Astrocyte of the cerebellum (primary cell): Measurements from ENCODE around the gene TBC1D17.
"Not testable (repeated sequence)": the region's sequence is repeated elsewhere in the genome, so short reads cannot be mapped to it uniquely, and the experiment has no call there.

Experiments used
- DNase-seq: peaks from one replicate; pipeline ENCODE4 v3.0.0-alpha.2; 2011; ENCODE audit warnings: low read depth
- H3K4me3 ChIP-seq: 2 replicates; pipeline ENCODE4 v1.5.1; 2011; ENCODE audit warnings: mild to moderate bottlenecking, low read depth, low read length, moderate library complexity
- in situ Hi-C: cut with HindIII; loops from 2 replicates; pipeline ENCODE4 v1.10.0; 2017; ENCODE audit warnings: low sequenced_read_pairs
- TF ChIP-seq, protein P1 (sequence below): IDR thresholded peaks from 2 replicates; pipeline ENCODE4 v1.5.1; 2012; ENCODE audit warnings: low read length, low read depth, moderate library complexity, mild to moderate bottlenecking; ENCODE audit errors: missing control alignments

TBC1D17 gene

DNA sequence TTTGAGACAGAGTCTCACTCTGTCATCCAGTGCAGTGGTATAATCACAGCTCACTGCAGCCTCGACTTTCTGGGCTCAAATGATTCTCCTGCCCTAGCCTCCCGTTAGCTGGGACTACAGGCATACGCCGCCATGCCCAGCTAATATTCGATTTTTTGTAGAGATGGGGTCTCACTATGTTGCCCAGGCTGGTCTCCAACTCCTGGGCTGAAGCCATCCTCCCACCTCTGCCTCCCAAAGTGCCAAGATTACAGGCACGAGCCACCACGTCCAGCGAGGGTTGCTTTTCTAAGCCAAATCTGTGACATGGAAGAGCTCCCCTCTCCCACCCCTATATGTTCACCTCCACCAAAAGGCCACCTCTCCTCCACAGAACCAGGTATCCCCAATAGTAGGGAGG lies 40.6 kb downstream of the TBC1D17 start:
- TF ChIP-seq, protein P1, sequence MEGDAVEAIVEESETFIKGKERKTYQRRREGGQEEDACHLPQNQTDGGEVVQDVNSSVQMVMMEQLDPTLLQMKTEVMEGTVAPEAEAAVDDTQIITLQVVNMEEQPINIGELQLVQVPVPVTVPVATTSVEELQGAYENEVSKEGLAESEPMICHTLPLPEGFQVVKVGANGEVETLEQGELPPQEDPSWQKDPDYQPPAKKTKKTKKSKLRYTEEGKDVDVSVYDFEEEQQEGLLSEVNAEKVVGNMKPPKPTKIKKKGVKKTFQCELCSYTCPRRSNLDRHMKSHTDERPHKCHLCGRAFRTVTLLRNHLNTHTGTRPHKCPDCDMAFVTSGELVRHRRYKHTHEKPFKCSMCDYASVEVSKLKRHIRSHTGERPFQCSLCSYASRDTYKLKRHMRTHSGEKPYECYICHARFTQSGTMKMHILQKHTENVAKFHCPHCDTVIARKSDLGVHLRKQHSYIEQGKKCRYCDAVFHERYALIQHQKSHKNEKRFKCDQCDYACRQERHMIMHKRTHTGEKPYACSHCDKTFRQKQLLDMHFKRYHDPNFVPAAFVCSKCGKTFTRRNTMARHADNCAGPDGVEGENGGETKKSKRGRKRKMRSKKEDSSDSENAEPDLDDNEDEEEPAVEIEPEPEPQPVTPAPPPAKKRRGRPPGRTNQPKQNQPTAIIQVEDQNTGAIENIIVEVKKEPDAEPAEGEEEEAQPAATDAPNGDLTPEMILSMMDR: no peak
- DNase-seq: no peak
- no peak overlapping the region for H3K4me3 ChIP-seq
- in situ Hi-C loops: no loop called here

DNA sequence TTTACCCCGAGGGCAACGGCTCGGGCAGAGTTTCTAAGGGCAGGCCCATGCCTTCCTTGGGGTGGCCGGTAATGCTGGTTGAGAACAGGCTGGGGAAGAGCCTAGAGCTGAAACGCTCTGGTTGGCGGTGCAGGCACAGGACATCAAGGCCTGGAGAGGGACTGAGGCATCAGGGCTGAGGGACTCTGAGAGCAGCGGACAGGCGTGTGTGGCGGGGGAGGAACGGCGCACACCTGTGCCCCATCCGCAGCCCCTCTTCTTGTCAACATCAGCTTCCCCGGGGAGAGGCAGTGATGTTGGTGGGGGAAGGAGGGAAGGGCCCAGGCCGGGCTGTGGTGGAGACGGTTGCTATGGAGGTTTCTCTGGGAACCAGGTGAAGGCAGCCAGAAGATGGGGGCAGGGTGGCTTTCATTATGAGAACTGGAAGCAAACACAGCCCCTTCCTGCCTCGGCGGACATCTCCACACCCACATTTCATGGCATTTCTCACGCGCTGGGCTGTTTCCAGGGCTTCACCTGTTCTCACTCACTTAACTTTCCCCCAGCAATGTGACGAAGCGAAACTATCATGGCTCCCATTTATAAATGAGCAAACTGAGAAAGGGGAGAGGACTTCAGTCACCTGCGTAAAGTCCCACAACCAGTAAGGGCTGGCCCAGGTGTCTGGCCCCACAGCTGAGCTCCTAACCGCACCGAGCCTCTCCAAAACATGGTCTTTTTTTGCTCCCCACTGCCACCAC lies 43.3 kb downstream of the TBC1D17 start:
- in situ Hi-C loops: no loop called here
- no peak overlapping the region for H3K4me3 ChIP-seq
- DNase-seq: no peak
- TF ChIP-seq, protein P1: no peak

DNA sequence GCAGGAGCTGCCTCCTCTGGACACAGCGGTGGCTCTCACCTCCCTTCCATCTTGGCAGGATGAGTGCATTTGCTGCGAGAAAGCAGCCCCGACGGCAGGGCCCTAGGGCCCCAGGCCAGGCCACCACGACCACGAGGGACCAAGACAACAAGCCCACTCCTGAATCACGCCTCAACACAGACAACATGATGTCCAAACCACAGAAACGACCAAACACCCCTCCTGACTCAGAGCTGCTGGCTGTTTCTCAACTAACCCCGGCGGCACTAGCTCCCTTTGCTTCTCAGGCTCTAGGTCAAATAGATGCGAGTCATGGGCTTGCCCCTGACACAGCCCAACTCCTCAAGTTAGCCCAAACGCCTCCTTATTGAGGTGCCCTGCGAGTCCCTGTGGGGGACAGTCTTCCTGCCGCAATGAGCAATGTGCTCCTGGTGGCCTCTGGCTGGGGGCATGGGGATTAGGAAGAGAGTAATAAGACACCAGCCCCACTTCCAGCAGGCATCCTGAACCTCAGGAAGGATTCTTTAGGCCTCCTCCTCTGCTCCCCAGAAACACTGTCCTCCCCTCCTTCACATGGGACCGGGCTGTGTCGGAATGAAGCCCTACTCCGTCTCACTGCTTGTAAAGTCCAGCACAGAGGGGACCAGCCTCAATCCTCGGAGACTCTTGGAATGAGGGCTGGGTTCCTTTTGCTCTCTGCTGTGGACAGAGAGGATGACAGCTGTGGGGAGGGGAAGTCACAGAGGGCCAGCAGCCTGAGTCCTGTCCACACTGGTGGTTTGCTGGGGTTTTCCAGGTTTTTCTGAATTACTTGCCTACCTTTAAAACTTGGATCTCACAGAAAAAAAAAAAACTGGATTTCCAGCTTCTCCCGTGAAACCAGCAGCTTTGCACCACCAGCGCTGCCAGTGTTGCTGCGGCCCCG lies 44.6 kb downstream of the TBC1D17 start:
- TF ChIP-seq, protein P1: no peak
- H3K4me3 ChIP-seq: no peak overlapping the region
- in situ Hi-C loops: no loop called here
- DNase-seq: no peak

DNA sequence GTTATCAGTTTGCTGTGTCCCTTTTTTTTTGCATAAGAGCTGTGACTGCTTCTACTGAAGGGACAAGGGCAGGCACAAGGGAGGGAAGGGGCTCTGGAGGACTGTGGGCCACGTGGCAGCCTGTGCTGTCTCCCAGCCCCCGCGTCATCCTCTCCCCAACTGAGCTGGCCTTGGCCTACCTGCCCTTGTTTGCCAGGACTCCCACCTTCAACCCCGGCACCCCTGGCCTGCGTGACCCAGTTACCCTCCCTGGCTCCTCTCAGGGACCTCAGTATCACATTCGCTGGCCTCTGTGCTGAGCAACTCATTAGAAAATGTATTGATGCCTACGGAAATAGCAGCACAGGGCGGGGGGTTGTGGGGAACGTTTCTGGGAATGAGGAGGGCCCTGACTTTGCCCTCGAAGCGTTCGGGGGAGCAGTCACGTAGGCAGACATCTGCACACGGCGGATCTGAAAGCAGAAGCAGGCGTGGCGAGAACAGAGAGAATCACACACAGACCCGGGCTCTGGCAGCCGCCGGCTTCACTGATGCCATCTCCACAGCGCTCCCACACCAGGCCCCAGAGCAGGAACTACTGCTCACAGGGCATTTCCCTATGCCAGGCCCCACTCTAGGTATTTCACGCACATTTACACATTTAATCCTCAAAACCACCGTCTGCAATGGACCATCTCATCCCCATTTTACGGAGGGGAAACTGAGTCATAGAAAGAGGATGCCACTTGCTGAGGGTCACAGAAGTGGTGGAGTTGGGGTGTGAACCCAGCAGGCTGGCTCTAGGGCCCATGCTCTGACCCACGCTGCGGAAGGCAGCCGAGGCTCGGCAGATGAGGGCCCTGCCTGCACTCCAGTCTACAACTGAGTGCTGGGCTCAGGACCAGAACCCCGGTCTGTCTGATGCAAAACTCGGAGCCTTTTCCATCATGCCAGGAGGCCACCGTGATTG lies 45.8 kb downstream of the TBC1D17 start:
- H3K4me3 ChIP-seq: no peak overlapping the region
- no peak for DNase-seq
- TF ChIP-seq, protein P1: no peak
- in situ Hi-C loops: no loop called here

DNA sequence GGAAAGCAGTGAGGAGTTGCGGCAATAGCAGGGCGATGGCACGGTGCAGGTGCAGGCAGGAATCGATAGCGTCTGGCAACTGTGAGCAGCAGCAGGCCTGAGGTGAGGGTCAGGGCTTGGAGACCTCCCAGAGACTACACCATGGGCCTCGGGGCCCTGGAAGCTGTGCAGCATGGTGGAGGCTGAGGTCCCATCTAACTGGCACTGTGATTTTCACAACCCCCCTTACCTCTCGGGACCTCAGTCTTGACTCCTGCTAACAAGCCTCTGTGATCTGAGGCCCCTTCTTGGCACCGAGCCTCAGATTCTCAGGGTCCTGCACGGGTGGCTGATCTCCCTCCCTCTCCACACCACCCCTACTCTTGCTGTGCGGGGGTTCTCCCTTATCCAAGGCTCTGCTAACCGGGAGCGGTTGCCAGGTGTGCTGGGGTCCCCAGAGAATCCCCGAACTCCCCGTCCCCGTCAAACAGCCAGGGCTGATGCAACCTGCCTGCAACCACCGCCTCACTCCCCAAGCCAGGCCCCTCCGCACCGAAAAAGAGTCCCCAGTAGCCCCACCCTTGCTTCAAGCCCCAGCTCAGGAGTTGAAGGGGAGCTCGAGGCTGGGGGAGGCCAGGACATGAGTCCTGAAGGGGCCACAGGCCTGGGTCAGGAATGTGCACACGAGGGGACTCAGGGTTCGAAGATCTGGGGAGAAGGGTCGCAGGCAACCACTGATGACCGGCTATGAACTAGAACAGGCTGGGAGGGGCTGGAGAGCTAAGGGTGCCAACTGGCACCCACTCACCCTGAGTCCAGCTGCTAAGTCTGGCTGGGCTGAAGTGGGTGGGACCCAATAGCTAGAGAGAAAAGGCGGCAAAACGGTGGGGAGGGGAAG lies 46.7 kb downstream of the TBC1D17 start:
- no peak for DNase-seq
- TF ChIP-seq, protein P1: no peak
- in situ Hi-C loops: no loop called here
- no peak overlapping the region for H3K4me3 ChIP-seq

DNA sequence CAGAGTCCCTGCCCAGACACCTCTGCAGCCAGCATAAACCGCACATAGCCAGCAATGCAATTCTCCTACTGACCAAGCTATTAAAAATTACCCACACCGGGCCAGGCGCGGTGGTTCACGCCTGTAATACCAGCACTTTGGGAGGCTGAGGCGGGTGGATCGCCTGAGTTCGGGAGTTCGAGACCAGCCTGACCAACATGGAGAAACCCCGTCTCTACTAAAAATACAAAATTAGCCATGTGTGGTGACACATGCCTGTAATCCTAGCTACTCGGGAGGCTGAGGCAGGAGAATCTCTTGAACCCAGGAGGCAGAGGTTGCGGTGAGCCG lies 47.3 kb downstream of the TBC1D17 start:
- DNase-seq, in situ Hi-C loops, H3K4me3 ChIP-seq: not testable (repeated sequence)
